ENCODE results near the gene SLC35G1. TPM values are rescaled to one million over a fixed set of nuclear protein-coding genes. Genes with fewer than 3 reads are reported as not detected.
A peak's percentile ranks its signal among the peaks of the same experiment; 100 is the strongest.

SLC35G1 gene
- total and polyA plus RNA-seq, 2 of the 8 experiments (the other 6 are each of a cell fraction or from before 2014, with no cell fraction given): 6.2 to 6.4 TPM

DNA sequence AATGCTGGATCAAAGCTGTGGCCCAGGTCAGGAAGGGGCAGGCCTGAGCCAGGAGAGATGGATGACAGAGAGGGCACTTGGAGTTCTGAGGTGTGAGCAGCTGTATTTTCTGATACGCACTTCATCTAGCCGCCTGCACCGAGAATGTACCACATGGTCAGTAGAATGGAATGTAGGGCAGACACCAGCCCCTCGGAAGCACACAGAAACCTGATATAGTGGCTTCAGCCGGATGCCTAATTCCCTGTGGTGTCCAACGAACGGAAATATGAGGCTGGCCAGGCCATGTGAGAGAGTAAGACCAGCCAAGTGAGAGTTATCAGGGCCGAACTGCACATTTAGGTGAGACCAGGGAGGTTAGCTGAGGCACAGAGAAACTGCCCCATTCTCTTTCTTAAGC lies 53.3 kb downstream of the SLC35G1 start:
- no peaks in the 10 kb centered on the region for H3K9me3 ChIP-seq (ENCODE audit: insufficient read depth in 2 of 2, low read depth in 1 of 2, low read length in 1 of 2)
- DNase-seq (ENCODE audit: low read depth in 1 of 2, low spot score in 2 of 2): no peak
- TF ChIP-seq SAP30 (IDR thresholded peaks at IDR 0.05; ENCODE audit: insufficient read depth, insufficient replicate concordance, low read length) (no peak), MAFK (IDR thresholded peaks at IDR 0.05; ENCODE audit: low read depth, low read length) (no peak), TEAD4 (IDR thresholded peaks at IDR 0.05; ENCODE audit: low read depth, low read length) (no peak), EZH2 (IDR thresholded peaks at IDR 0.05; ENCODE audit: low read depth, low read length, severe bottlenecking) (no peak), JUND (IDR thresholded peaks at IDR 0.05; ENCODE audit: low read length) (no peak), KDM4A (IDR thresholded peaks at IDR 0.05; ENCODE audit: low read depth, low read length, severe bottlenecking) (no peak), FOSL1 (IDR thresholded peaks at IDR 0.05; ENCODE audit: insufficient read depth, low read depth, low read length) (no peak), SP1 (IDR thresholded peaks at IDR 0.05; ENCODE audit: low read depth, low read length) (no peak), NANOG (IDR thresholded peaks at IDR 0.05; ENCODE audit: insufficient read depth, low read depth, low read length, poor library complexity, severe bottlenecking) (no peak), EP300 (IDR thresholded peaks at IDR 0.05; ENCODE audit: borderline replicate concordance in 1 of 2, low read depth in 2 of 2, low read length in 2 of 2) (no peak)
- TF ChIP-seq, protein P1, sequence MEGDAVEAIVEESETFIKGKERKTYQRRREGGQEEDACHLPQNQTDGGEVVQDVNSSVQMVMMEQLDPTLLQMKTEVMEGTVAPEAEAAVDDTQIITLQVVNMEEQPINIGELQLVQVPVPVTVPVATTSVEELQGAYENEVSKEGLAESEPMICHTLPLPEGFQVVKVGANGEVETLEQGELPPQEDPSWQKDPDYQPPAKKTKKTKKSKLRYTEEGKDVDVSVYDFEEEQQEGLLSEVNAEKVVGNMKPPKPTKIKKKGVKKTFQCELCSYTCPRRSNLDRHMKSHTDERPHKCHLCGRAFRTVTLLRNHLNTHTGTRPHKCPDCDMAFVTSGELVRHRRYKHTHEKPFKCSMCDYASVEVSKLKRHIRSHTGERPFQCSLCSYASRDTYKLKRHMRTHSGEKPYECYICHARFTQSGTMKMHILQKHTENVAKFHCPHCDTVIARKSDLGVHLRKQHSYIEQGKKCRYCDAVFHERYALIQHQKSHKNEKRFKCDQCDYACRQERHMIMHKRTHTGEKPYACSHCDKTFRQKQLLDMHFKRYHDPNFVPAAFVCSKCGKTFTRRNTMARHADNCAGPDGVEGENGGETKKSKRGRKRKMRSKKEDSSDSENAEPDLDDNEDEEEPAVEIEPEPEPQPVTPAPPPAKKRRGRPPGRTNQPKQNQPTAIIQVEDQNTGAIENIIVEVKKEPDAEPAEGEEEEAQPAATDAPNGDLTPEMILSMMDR (IDR thresholded peaks at IDR 0.05; ENCODE audit: control extremely low read depth in 1 of 3, insufficient read depth in 1 of 3, low read depth in 1 of 3, low read length in 3 of 3): no peak

More for the DNA sequence above, 53.3 kb downstream of the SLC35G1 start:
- Histone ChIP-seq H3K27ac (ENCODE audit: low read depth, low read length) (no peak overlapping the region), H3K14ac (ENCODE audit: insufficient read length) (no peak overlapping the region), H2BK120ac (replicated peaks; ENCODE audit: low read depth, low read length) (no peak overlapping the region), H4K20me1 (replicated peaks in 1 of 2; ENCODE audit: control insufficient read depth in 1 of 2, insufficient read depth in 2 of 2, low read length in 2 of 2) (no peaks in the 10 kb centered on the region), H3K18ac (ENCODE audit: extremely low read depth, low read length) (no peak overlapping the region), H2AK5ac (ENCODE audit: low read depth, low read length) (no peak overlapping the region), H4K8ac (ENCODE audit: extremely low read depth, insufficient read depth, low read length) (no peak overlapping the region; the same call in 1 of the 2 replicates), H3K4me2 (ENCODE audit: insufficient read depth in 1 of 2, low read depth in 2 of 2, low read length in 2 of 2) (no peak overlapping the region), H3K79me1 (ENCODE audit: low read depth, low read length) (no peaks in the 10 kb centered on the region), H3K56ac (replicated peaks; ENCODE audit: insufficient read length, low read depth, low read length) (no peak overlapping the region), H2BK15ac (ENCODE audit: low read length) (no peak overlapping the region), H2BK20ac (ENCODE audit: low read length) (no peak overlapping the region), H3K36me3 (ENCODE audit: control insufficient read depth in 2 of 4, insufficient read depth in 4 of 4, low read length in 3 of 4) (no peaks in the 10 kb centered on the region), H2AFZ (ENCODE audit: low read length) (0 out of 2 replicates have a peak overlapping the region, but pooled peaks have one; percentile 13), H2BK5ac (ENCODE audit: low read depth, low read length) (no peak overlapping the region), H2BK12ac (ENCODE audit: low read depth, low read length) (no peak overlapping the region), H3K23ac (ENCODE audit: insufficient read length) (no peak overlapping the region), H3K4me3 (ENCODE audit: extremely low read depth in 1 of 4, insufficient read depth in 2 of 4, low read depth in 3 of 4, low read length in 4 of 4) (no peak overlapping the region), H3K27me3 (replicated peaks in 1 of 4; ENCODE audit: control insufficient read depth in 3 of 4, extremely low read depth in 1 of 4, insufficient read depth in 3 of 4, low read length in 3 of 4) (no peaks in the 10 kb centered on the region), H3K79me2 (ENCODE audit: control insufficient read depth in 1 of 2, insufficient read depth in 2 of 2, low read length in 2 of 2) (no peaks in the 10 kb centered on the region), H4K91ac (replicated peaks; ENCODE audit: insufficient read length, low read length) (no peak overlapping the region), H3K23me2 (ENCODE audit: low read depth, low read length) (no peaks in the 10 kb centered on the region), H4K5ac (ENCODE audit: insufficient read length, low read depth, low read length) (no peak overlapping the region), H3K9ac (replicated peaks in 1 of 4; ENCODE audit: extremely low read depth in 1 of 4, low read depth in 3 of 4, low read length in 3 of 4) (no peak overlapping the region), H3K4ac (replicated peaks; ENCODE audit: insufficient read length, low read depth, low read length) (no peak overlapping the region), H3K4me1 (replicated peaks in 1 of 4; ENCODE audit: control insufficient read depth in 3 of 4, insufficient read depth in 4 of 4, low read length in 3 of 4) (no peaks in the 10 kb centered on the region)
- ChIA-PET POLR2A (ENCODE audit: partially characterized antibody) (no interaction called here), CTCF (ENCODE audit: partially characterized antibody) (interaction anchor here (0.7 to 1.0 kb wide), 2 partner anchors 30 to 120 kb away, joined by 3 read pairs; no protein-coding TSS in a partner anchor)
- WGBS, 2 experiments (ENCODE audit: extremely low coverage in 1 of 2, insufficient coverage in 1 of 2, insufficient read length in 1 of 2, insufficient replicate concordance in 2 of 2, low coverage in 1 of 2, low lambda C conversion rate in 2 of 2, missing lambda C conversion rate in 1 of 2): 87% methylated on average over 8 of the region's 8 CpGs; no CpG with 5 or more reads in 1 of the 2 experiments
- no peak for FAIRE-seq

Measured in H1 (cell line).